GM12892 (cell line): ENCODE measurements around the gene EXOC6.
"Not testable (repeated sequence)": the region's sequence is repeated elsewhere in the genome, so short reads cannot be mapped to it uniquely, and the experiment has no call there.

Experiments used
- DNase-seq: peaks from one replicate; pipeline ENCODE4 v3.0.0; 2011; ENCODE audit not compliant: insufficient read length
- FAIRE-seq: peaks from 2 replicates; lab custom pipeline; 2011; peaks lifted over from hg19 to GRCh38; lab: Jason Lieb, UNC
- POLR2A ChIP-seq: IDR thresholded peaks from 2 replicates; pipeline ENCODE4 v1.6.1; 2011; ENCODE audit warnings: low read depth, low read length, control low read depth
- POLR2AphosphoS5 ChIP-seq: IDR thresholded peaks from 2 replicates; pipeline ENCODE4 v1.6.1; 2011; ENCODE audit warnings: low read depth, low read length, control low read depth
- TAF1 ChIP-seq: IDR thresholded peaks from 2 replicates; pipeline ENCODE4 v1.6.1; 2011; ENCODE audit warnings: low read depth, mild to moderate bottlenecking, control low read depth, low read length, borderline replicate concordance

EXOC6 gene

GRCh38 chr10:93086289-93086688 is 238.0 kb downstream of the EXOC6 start:
- TF ChIP-seq TAF1 (no peak), POLR2A (no peak), POLR2AphosphoS5 (no peak)
- no peak for DNase-seq
- no peak for FAIRE-seq

- no peak for FAIRE-seq
- no peak for DNase-seq
- TF ChIP-seq TAF1 (no peak), POLR2A (no peak), POLR2AphosphoS5 (no peak)
Observed at GRCh38 chr10:93087846-93088245, 239.5 kb downstream of the EXOC6 start.

- no peak for TF ChIP-seq POLR2A
- no peak for TF ChIP-seq POLR2AphosphoS5
- no peak for TF ChIP-seq TAF1
- DNase-seq: no peak
- no peak for FAIRE-seq
Observed at GRCh38 chr10:93088466-93088865, 240.1 kb downstream of the EXOC6 start.

- FAIRE-seq: no peak
Observed at GRCh38 chr10:93090619-93091018, 242.3 kb downstream of the EXOC6 start.

GRCh38 chr10:93091960-93092359 is 243.6 kb downstream of the EXOC6 start:
- no peak for FAIRE-seq
- DNase-seq: no peak
- no peak for TF ChIP-seq POLR2AphosphoS5
- TF ChIP-seq POLR2A: no peak
- no peak for TF ChIP-seq TAF1

More at GRCh38 chr10:93090619-93091018, 242.3 kb downstream of the EXOC6 start:
- no peak for TF ChIP-seq POLR2AphosphoS5
- no peak for TF ChIP-seq POLR2A
- TF ChIP-seq TAF1: no peak
- no peak for DNase-seq

- FAIRE-seq (no peak), DNase-seq (no peak)
- TF ChIP-seq POLR2A (no peak), TAF1 (no peak), POLR2AphosphoS5 (no peak)
Observed at GRCh38 chr10:93095225-93095624, 246.9 kb downstream of the EXOC6 start.

GRCh38 chr10:93096901-93097300 is 248.6 kb downstream of the EXOC6 start:
- DNase-seq (no peak), FAIRE-seq (no peak)
- TF ChIP-seq TAF1 (no peak), POLR2AphosphoS5 (no peak), POLR2A (no peak)

GRCh38 chr10:93097386-93097785 is 249.1 kb downstream of the EXOC6 start:
- TF ChIP-seq TAF1 (no peak), POLR2A (no peak), POLR2AphosphoS5 (no peak)
- FAIRE-seq (no peak), DNase-seq (no peak)

GRCh38 chr10:93098816-93099215 is 250.5 kb downstream of the EXOC6 start:
- TF ChIP-seq TAF1 (no peak), POLR2AphosphoS5 (no peak), POLR2A (no peak)
- DNase-seq (no peak), FAIRE-seq (no peak)

GRCh38 chr10:93099670-93100069 is 251.3 kb downstream of the EXOC6 start:
- no peak for FAIRE-seq
- DNase-seq: no peak
- TF ChIP-seq POLR2A (no peak), POLR2AphosphoS5 (no peak), TAF1 (no peak)

GRCh38 chr10:93101148-93101547 is 252.8 kb downstream of the EXOC6 start:
- FAIRE-seq, DNase-seq: not testable (repeated sequence)

GRCh38 chr10:93103953-93104352 is 255.6 kb downstream of the EXOC6 start:
- FAIRE-seq: no peak
- DNase-seq: no peak
- TF ChIP-seq POLR2A (no peak), POLR2AphosphoS5 (no peak), TAF1 (no peak)

GRCh38 chr10:93106631-93107072 is 258.3 kb downstream of the EXOC6 start:
- no peak for TF ChIP-seq POLR2A
- TF ChIP-seq POLR2AphosphoS5: no peak
- TF ChIP-seq TAF1: no peak
- DNase-seq: no peak
- peak; percentile 65 for FAIRE-seq
